Measurements from ENCODE around the gene SPTBN1.

Gene SPTBN1

GRCh38 chr2:54531558-54531957 is 75.4 kb downstream of the SPTBN1 start:
- no peak for DNase-seq

DNA sequence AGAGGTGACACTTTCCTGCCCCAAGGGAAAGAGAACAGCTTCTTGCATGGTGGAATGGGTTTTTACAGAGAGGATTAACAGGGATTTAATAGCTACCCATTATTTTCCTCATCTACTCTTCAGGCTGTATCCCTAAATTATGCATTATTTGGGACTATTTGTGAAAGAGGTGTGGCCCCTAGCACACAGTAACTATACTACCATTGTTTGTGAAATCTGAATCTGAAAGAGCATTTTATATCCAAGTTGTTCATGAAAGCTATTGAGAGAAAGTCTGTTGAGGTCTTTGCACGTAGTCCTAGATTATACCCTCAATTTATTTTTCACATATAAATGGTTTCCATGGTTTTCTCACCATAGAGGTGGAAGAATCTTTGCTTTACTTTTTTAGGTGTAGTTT is 78.1 kb downstream of the SPTBN1 start:
- DNase-seq, result no peak

- DNase-seq, result no peak
Measured at GRCh38 chr2:54534625-54535024, 78.5 kb downstream of the SPTBN1 start.

DNA sequence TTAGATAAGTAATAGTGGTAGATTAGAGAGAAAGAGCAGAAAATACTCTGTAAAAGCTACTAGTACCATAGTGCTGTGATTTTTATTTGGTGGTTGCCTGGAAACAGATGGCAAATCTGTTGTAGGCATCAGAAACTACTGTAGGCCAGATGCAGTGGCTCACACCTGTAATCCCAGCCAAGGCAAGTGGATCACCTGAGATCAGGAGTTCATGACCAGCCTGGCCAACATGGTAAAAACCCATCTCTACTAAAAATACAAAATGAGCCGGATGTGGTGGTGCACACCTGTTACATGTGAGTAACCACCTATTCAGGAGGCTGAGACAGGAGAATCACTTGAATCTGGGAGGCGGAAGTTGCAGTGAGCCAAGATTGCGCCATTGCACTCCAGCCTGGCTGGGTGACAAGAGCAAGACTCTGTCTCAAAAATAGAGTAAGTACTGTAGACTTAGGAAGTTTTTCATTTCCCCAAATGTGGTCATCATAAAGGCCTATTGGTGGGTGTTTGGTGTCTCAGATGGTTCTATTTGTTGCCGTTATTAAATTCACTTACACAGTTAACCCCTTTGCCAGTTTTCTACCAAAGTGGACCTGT is 79.6 kb downstream of the SPTBN1 start:
- DNase-seq, result no peak

DNA sequence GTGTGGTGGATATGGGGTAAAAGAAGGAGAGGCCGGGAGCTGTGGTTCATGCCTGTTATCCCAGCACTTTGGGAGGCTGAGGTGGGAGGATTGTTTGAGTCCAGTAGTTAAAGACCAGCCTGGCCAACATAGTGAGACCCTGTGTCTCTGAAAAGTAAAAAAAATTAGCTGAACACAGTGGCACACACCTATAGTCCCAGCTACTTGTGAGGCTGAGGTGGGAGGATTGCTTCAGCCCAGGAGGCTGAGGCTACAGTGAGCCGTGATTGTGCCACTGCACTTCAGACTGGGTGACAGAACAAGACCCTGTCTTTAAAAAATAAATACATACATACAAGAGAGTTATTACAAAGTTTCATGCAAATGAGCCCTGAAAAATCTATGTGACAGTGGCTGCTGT is 80.6 kb downstream of the SPTBN1 start:
- no peak for DNase-seq

GRCh38 chr2:54538537-54538936 is 82.4 kb downstream of the SPTBN1 start:
- DNase-seq, result no peak

GRCh38 chr2:54539683-54540082 is 83.6 kb downstream of the SPTBN1 start:
- no peak for DNase-seq

DNA sequence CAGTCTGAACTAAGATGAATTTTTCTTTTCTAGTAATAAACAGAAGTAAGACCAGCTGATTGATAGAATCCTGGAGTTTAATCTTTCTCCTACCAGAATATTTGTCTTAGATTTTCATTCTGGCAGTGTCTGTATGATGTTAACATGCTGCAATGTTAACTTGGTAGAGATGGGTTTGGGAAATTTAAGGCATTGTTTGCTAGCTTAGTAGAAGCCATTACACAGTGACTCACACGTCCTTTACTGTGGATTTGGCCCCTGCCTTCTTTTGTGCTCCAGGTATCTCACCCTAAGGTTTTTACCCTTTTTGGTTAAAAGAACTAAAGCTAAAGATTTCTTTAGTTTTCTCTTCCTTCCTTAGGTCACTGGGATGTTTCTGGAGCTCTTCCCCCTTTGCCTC is 84.1 kb downstream of the SPTBN1 start:
- DNase-seq, result no peak

- DNase-seq, result no peak
Measured at GRCh38 chr2:54541995-54542394, 85.9 kb downstream of the SPTBN1 start.

GRCh38 chr2:54543733-54544396 is 87.7 kb downstream of the SPTBN1 start:
- no peak for DNase-seq

- DNase-seq, result no peak
Measured at GRCh38 chr2:54545702-54546450, 89.7 kb downstream of the SPTBN1 start.

DNA sequence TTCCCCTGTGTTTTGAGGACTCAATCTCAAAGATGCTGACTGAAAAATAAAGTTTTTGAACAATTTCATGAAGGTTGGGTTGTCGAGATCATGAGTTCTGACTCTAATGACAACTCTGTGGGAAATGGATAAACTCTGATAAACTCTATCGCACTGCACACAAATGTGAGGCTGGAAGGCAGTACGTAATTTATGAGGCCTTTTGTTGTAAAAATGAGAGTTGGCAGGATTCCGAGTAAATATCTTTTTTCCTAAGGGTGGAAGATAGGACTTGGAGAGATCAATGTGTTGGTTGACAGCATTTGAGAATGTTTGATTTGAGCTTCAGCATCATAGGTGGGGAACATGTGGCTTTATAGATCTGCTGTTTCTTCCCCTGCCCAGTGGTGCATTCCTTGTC is 90.4 kb downstream of the SPTBN1 start:
- DNase-seq, result no peak

DNA sequence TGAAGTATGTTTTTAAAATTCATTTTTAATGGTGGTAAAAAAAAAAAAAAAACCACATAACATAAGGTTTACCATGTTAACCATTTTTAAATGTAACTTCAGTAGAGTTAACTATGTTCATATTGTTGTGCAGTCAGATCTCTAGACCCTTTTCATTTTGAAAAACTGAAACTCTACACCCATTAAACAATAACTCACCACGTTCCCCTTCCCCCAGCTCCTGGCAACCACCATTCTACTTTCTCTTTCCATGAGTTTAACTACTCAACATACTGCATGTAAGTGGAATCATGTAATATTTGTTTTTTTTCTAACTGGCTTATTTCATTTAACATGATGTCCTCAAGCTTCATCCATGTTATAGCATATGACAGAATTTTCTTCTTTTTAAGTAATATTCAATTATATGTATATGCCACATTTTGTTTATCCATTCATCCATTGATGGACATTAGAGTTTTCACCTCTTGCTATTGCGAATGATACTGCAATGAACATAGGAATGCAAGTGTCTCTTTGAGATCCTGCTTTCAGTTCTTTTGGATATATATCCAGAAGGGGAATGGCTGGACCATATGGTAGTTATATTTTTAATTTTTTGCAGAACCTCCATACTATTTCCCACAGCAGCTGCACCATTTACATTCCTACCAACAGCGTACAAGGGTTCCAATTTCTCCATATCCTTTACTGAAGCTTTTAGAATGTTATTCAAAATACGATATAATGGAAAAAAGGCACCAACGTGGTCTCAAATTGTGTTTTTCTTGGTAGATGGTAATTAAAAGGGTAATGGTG is 91.0 kb downstream of the SPTBN1 start:
- no peak for DNase-seq

- DNase-seq, result no peak
Measured at GRCh38 chr2:54549430-54549829, 93.3 kb downstream of the SPTBN1 start.

- no peak for DNase-seq
Measured at GRCh38 chr2:54549917-54550518, 93.9 kb downstream of the SPTBN1 start.

DNA sequence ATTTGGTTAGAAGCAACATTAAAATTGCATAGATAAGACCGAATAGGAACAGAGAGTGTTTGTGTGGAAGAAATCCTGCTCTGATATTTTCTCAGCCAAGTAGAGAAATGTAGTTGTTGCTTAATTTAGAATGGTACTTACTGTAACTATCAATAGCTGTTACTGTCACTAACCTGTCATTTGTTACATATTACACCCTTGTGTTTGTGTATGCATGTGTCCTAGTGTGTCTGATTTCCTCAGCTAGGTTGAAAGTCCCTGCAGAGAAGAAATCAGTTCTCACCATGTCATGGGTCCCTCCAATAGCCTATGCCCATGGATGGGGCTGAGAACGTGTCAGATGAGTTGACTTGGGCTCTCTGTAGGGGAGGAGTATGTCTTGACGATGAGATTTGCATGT is 94.4 kb downstream of the SPTBN1 start:
- no peak for DNase-seq

DNA sequence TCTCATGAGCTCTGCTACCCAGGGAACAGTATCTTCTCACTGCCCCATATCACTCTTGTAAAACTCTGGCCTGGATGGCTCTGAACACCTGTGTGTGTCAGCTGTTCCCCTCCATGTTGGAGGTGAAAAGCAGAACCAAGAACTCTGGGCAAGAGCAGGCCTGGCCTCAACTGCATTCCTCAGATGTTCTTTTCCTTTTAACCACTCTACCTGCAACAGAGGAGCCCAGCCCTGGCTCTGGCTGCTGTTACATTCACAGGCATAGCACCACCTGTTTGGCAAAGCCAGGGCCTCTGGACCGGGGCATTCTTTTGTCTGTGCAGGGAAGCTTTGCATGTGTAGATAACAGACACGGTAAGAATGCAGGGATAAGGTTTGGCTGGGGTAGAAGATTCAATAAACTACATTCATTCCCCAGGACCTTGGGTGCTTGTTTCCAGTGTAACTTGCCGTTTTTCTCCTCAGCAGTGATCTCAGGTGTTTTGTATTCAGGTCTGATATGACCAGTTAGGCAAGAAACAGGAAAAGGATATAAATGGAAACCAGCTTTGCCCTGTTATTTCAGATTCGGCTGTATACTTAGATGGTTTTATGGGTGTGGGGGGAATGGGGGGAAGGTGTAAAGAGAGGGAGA is 95.1 kb downstream of the SPTBN1 start:
- no peak for DNase-seq

DNA sequence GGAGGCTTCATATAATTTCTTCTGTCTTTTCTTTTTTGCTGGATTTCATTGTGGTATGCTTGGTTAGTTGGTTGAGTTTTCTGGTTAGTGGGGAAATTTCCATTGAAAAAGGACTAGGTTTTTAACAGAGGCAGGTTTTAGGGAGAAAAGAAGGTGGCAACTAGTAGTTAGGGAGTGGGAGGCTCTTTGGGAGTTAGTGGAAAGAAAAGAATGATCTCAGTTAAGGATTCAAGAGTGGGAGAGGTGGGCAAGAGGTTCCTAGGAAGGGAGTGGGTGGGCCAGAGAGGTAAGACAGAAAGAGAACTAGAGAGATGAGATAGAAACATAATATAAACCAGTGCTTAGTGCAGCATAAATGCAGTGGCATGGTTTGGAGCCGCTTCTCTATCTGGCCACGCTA is 96.9 kb downstream of the SPTBN1 start:
- no peak for DNase-seq

DNA sequence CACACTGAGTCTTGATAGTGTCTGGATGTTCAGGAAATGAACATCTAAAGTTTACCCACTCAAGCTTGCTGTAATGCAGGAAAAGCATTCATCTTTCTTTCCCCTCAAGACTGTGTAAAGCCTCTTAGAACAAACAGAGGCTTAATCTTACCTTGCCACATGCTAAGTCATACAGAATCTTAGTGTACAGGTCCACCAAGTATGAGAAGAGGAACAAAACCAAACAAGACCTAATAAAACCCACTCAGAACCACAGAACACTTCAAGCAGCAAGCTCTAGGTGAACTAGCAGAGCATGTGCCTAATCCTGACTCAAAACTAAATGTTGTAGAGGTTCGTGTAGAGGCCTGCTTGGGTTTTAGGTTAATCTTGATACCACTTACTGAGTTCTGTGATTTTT is 97.6 kb downstream of the SPTBN1 start:
- no peak for DNase-seq

DNA sequence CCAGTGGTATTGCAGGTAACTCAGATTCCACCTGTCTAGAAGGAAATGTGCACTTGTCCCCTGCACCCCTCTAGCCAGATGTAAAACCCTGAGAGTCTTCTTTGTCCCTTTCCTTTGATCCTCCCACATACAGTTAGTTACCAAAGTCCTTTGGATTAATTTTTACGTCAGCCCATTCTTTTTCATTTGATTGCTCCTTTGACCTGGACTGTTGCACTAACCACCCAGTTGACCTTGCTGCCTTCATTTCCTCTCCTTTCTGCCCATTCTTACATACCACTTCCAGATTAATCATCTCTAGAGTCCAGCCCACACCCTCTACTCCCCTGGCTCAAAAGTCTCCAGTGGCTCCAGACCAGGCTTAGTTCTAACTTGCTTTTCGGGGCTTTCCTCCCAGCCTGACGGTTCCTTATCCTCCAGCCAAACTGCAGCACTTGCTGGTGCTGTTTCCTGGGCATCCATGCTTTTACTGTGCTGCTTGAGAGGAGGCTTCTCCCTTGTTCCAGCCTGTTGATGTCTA is 99.3 kb downstream of the SPTBN1 start:
- no peak for DNase-seq

GRCh38 chr2:54556621-54557121 is 100.5 kb downstream of the SPTBN1 start:
- no peak for DNase-seq

- no peak for DNase-seq
Measured at GRCh38 chr2:54557211-54557600, 101.1 kb downstream of the SPTBN1 start.
